Measurements from ENCODE around the gene CHST1.

The CHST1 gene

DNA sequence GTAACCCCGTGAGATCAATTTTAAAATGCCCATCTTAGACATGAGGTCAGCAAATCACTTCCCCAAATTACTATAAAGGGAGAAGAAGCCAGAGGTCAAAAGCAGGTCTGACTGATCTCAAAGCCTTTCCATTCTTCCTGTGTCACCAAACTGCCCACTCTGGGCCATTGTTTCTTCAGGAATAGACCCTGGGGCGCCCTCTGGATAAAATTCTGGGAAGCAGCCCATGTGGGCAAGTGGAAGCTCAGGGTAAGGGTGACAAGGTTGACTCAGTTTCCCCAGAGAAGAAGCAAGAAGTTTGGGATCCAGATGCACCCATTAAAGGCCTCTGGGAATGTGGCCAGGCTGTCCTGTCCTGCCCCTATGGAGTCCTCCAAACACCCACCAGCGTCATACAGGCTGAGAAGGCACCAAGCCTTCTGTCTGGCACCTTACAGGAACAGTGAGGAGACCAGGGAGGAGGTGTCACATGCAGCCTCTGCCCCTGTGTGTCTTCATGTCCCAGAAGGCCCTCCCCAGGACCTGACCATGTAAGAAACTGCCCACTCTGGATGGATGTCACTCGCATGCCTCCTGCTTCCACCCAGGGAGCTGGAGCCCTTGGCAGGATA is 50.1 kb downstream of the CHST1 start:
- Mint-ChIP-seq H3K9me3 (peaks cover 6% of the 10 kb centered on the region), H3K36me3 (no peaks in the 10 kb centered on the region), H3K27me3 (peaks cover 29% of the 10 kb centered on the region), H3K4me3 (no peak overlapping the region), H3K4me1 (no peaks in the 10 kb centered on the region), H3K27ac (no peak overlapping the region)

GRCh38 chr11:45614196-45614828 is 51.1 kb downstream of the CHST1 start:
- no peak overlapping the region for H3K4me3 Mint-ChIP-seq
- H3K36me3 Mint-ChIP-seq, result no peaks in the 10 kb centered on the region
- H3K9me3 Mint-ChIP-seq, result peaks cover 2% of the 10 kb centered on the region
- H3K4me1 Mint-ChIP-seq, result no peaks in the 10 kb centered on the region
- H3K27me3 Mint-ChIP-seq, result peaks cover 25% of the 10 kb centered on the region
- no peak overlapping the region for H3K27ac Mint-ChIP-seq

DNA sequence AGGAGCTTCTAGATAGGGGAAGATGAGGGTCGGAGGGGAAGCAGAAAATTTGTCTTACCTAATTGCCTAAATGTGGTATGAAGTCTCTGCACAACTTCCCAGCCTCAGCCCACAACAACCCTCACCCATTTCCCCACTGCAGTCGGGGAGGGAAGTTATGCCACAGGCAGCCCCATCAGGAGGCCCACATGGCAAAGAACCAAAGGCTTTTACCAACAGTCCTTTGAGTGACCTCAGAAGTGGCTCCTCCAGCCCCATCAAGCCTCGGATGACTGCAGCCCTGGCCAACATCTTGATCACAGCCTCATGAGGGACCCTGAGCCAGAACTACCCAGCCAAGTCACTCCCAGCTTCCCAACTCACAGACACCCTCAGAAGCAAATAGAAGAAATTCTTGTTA is 54.8 kb downstream of the CHST1 start:
- H3K4me1 Mint-ChIP-seq, result no peaks in the 10 kb centered on the region
- H3K27me3 Mint-ChIP-seq, result peaks cover 18% of the 10 kb centered on the region
- no peaks in the 10 kb centered on the region for H3K36me3 Mint-ChIP-seq
- H3K27ac Mint-ChIP-seq, result no peak overlapping the region
- no peaks in the 10 kb centered on the region for H3K9me3 Mint-ChIP-seq
- H3K4me3 Mint-ChIP-seq, result no peak overlapping the region

- Mint-ChIP-seq H3K27me3 (peaks cover 20% of the 10 kb centered on the region), H3K4me1 (no peaks in the 10 kb centered on the region), H3K4me3 (no peak overlapping the region), H3K36me3 (no peaks in the 10 kb centered on the region), H3K9me3 (no peaks in the 10 kb centered on the region), H3K27ac (no peak overlapping the region)
Measured at GRCh38 chr11:45609902-45610301, 55.5 kb downstream of the CHST1 start.

- Mint-ChIP-seq H3K36me3 (no peaks in the 10 kb centered on the region), H3K4me3 (no peak overlapping the region), H3K27me3 (peaks cover 17% of the 10 kb centered on the region), H3K4me1 (no peaks in the 10 kb centered on the region), H3K27ac (no peak overlapping the region), H3K9me3 (no peaks in the 10 kb centered on the region)
Measured at GRCh38 chr11:45609337-45609736, 56.1 kb downstream of the CHST1 start.

GRCh38 chr11:45607995-45608394 is 57.4 kb downstream of the CHST1 start:
- peaks cover 20% of the 10 kb centered on the region for H3K27me3 Mint-ChIP-seq
- no peaks in the 10 kb centered on the region for H3K36me3 Mint-ChIP-seq
- H3K27ac Mint-ChIP-seq, result no peak overlapping the region
- no peaks in the 10 kb centered on the region for H3K4me1 Mint-ChIP-seq
- H3K9me3 Mint-ChIP-seq, result no peaks in the 10 kb centered on the region
- H3K4me3 Mint-ChIP-seq, result no peak overlapping the region

DNA sequence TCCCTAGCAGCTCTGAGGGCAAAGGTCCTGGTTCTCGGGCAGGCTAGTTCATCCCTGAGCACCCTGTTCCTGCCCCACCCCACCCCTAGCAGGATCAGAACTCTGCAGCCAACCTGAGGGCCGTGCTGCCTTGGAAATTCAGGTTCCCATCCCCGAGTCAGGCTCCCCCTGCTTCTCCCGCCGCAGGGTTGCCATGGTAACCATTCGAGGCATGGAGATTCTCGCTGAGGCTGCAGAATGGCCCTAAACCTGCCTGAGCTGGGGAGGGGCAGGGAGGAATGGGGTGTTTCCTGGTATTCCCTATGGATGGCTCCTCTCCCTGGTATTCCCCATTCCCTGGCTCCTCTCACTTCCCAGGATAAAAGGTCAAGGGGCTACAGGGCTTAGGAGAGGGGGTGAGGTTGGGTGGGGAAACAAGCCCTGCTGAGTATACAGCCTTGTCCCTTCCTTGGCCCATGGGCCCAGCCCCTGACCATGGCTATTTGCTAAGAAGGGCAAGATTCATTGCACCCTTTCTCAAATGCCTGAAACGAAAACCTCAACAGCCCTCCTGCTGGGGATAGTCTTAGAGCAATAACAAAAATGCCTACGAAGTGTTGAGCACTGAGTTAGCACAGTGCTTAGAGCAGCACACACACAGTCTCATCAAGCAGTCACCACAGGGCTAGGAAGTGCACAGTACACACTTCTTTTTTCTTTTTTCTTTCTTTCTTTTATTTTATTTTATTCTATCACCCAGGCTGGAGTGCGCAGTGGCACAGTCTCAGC is 58.7 kb downstream of the CHST1 start:
- Mint-ChIP-seq H3K27ac (no peak overlapping the region), H3K27me3 (peaks cover 23% of the 10 kb centered on the region), H3K4me1 (no peaks in the 10 kb centered on the region), H3K4me3 (no peak overlapping the region), H3K9me3 (no peaks in the 10 kb centered on the region), H3K36me3 (no peaks in the 10 kb centered on the region)

GRCh38 chr11:45605051-45605450 is 60.4 kb downstream of the CHST1 start:
- H3K27me3 Mint-ChIP-seq, result peaks cover 26% of the 10 kb centered on the region
- H3K36me3 Mint-ChIP-seq, result no peaks in the 10 kb centered on the region
- H3K4me1 Mint-ChIP-seq, result no peaks in the 10 kb centered on the region
- H3K9me3 Mint-ChIP-seq, result no peaks in the 10 kb centered on the region
- no peak overlapping the region for H3K4me3 Mint-ChIP-seq
- H3K27ac Mint-ChIP-seq, result no peak overlapping the region

- Mint-ChIP-seq H3K36me3 (no peaks in the 10 kb centered on the region), H3K4me3 (no peak overlapping the region), H3K27me3 (peaks cover 24% of the 10 kb centered on the region), H3K9me3 (no peaks in the 10 kb centered on the region), H3K4me1 (no peaks in the 10 kb centered on the region), H3K27ac (no peak overlapping the region)
Measured at GRCh38 chr11:45603946-45604682, 61.3 kb downstream of the CHST1 start.

DNA sequence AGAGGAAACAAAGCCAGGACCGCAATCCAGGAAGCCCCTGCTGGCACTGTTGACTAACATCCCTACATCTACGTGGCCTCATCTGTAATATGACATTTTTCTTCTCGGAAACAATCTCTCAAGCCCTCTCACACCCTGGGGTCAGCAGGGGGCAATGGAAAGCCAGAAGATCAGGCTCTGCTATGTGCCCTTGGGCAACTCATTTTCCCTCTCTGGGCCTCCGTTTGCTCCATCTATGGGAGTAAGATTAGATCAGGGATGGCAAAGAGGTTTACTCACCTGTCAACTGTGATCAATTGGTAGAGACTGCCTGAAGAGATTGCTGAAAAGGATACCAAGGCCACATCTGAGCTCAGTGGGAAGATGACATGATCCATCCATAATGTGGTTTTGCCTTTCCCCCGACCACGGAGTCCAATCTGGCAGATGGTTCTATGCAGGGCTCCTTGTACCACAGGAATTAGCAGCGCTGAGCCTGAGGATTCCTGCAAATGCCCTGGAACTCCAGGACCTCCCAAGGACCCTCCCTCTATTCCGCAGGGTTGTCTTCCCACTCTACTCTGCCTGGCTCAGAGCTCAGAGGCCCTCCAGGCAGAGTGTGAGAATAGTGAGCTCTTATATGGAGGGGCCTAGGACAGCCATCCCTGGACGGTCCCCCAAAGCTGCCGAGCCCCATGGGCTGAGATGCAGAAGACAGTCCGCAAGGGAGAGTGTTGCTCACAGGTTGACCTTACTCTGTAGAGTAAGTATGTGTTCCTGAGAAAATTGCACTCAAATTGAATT is 66.1 kb downstream of the CHST1 start:
- Mint-ChIP-seq H3K4me3 (no peak overlapping the region), H3K27me3 (peaks cover 9% of the 10 kb centered on the region), H3K9me3 (no peaks in the 10 kb centered on the region), H3K4me1 (no peaks in the 10 kb centered on the region), H3K27ac (no peak overlapping the region), H3K36me3 (no peaks in the 10 kb centered on the region)
